Measurements from ENCODE around the gene POR.

POR gene

GRCh38 chr7:75955331-75955955 lies 40.5 kb downstream of the POR start:
- no peak for DNase-seq

- DNase-seq = no peak
Observed at GRCh38 chr7:75957021-75957736, 42.2 kb downstream of the POR start.

GRCh38 chr7:75958802-75959543 lies 44.0 kb downstream of the POR start:
- DNase-seq = no peak

GRCh38 chr7:75960372-75960771 lies 45.4 kb downstream of the POR start:
- DNase-seq = no peak

- DNase-seq = no peak
Observed at GRCh38 chr7:75961218-75961617, 46.3 kb downstream of the POR start.

- DNase-seq = no peak
Observed at GRCh38 chr7:75962607-75963380, 47.8 kb downstream of the POR start.

- DNase-seq = no peak
Observed at GRCh38 chr7:75963381-75963995, 48.5 kb downstream of the POR start.

- no peak for DNase-seq
Observed at GRCh38 chr7:75965617-75966016, 50.7 kb downstream of the POR start.

GRCh38 chr7:75966190-75966961 lies 51.4 kb downstream of the POR start:
- DNase-seq = no peak

GRCh38 chr7:75967055-75967454 lies 52.1 kb downstream of the POR start:
- DNase-seq = no peak

GRCh38 chr7:75967487-75967997 lies 52.6 kb downstream of the POR start:
- DNase-seq = no peak

- no peak for DNase-seq
Observed at GRCh38 chr7:75968012-75968411, 53.1 kb downstream of the POR start.

GRCh38 chr7:75968561-75969001 lies 53.6 kb downstream of the POR start:
- no peak for DNase-seq

- DNase-seq = no peak
Observed at GRCh38 chr7:75969182-75969581, 54.2 kb downstream of the POR start.

- DNase-seq = no peak
Observed at GRCh38 chr7:75969704-75970498, 54.9 kb downstream of the POR start.

- DNase-seq = no peak
Observed at GRCh38 chr7:75971309-75971960, 56.5 kb downstream of the POR start.

- DNase-seq = no peak
Observed at GRCh38 chr7:75971961-75972763, 57.2 kb downstream of the POR start.

- no peak for DNase-seq
Observed at GRCh38 chr7:75977743-75978142, 62.8 kb downstream of the POR start.

GRCh38 chr7:75979759-75980429 lies 64.9 kb downstream of the POR start:
- no peak for DNase-seq

All from stimulated activated CD4-positive, alpha-beta T cell treated with anti-CD3 and anti-CD28 coated beads, Interleukin-4, amount 100 ng/mL, for 4 hours (primary cell).